ENCODE results near the gene UBAC2.

The UBAC2 gene

DNA sequence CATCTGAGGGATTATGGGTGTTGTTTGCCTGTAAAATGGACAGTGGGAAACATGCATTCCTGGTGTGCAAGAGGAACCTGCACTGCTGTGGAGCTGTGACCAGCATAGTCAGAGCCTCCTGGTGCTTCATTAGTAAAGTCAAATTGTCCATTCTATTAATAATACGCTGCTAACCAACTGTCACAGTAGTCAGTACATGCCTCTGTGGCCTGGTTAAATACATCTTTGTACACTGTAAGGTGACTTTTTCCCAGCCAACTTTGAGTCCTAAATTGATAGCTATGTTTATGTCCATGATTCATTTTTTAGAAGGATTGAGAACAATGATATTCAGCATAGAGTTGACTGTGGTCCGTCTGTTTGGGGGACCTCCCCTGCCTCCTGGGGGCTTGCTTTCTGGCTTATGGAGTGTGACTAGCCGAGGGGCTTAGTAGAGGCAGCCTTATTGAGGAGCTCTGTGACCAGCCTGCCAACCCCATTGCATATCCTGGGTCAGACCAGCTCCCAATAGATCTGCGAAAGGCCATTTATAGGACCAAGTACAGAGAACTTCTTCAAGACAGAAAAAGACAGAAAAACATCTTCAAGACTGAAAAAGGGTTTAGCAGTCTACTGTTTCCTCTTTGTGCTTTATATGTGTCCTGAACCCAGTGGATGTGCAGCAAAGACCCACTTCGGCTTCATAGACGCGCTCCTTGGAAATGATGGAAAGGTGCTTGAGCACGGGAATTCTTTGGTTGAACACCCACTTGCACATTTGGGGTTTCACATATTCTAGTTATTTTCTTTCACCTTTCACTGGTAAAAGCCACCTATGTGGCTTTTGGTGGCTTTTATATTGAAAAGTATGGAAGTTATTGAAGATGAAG, 102.2 kb downstream of the UBAC2 start:
- H3K4me3 ChIP-seq (ENCODE audit: low read depth in 1 of 5, low read length in 5 of 5): no peak overlapping the region
- no peaks in the 10 kb centered on the region for H3K27me3 ChIP-seq (ENCODE audit: control insufficient read depth in 5 of 5, insufficient read depth in 4 of 5, low read length in 5 of 5)
- no peak overlapping the region for H3K9ac ChIP-seq (ENCODE audit: low read length in 5 of 5)
- H3K4me1 ChIP-seq (ENCODE audit: control insufficient read depth in 5 of 5, insufficient read depth in 5 of 5, low read length in 5 of 5): peaks cover 0 to 21% (median 3%) of the 10 kb centered on the region in 5 donors
- no peaks in the 10 kb centered on the region for H3K9me3 ChIP-seq (ENCODE audit: control insufficient read depth in 5 of 5, low read length in 5 of 5)
- H3K27ac ChIP-seq (ENCODE audit: low read depth, low read length): no peak overlapping the region
- H3K36me3 ChIP-seq (ENCODE audit: control insufficient read depth in 5 of 5, insufficient read depth in 5 of 5, low read length in 5 of 5): peaks cover 0 to 13% (median 0%) of the 10 kb centered on the region in 5 donors

DNA sequence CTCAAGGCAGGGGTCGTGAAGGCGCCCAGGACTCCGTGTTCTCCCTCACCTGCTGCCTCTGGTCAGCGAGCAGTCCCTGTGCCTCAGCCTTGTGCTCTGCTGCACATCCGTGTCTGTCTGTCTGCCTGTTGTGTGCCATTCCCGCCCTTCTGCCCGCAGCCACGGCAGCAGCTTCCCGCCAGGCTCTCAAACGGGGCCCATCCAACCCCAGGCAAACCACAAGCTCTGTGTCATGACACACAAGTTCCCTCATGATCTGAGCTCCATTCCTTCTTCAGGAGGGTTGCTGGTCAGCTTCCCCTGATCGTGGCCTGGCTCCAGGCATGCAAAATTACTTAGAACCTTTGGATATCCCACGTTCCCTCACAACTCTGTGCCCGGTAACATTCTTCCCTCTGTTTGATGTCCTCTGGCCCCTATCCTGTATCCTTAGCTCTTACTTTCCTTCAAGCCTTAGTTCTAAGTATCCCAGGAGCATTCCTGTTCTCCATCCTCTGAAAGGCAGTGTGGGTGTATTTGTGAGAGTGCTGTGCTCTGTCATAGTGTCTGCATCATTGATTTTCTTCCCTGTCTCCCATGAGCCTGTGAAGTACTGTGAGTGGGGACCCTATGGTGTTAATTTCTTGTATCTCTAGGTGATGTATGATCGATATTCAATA, 103.3 kb downstream of the UBAC2 start:
- H3K27ac ChIP-seq (ENCODE audit: low read depth, low read length): no peak overlapping the region

DNA sequence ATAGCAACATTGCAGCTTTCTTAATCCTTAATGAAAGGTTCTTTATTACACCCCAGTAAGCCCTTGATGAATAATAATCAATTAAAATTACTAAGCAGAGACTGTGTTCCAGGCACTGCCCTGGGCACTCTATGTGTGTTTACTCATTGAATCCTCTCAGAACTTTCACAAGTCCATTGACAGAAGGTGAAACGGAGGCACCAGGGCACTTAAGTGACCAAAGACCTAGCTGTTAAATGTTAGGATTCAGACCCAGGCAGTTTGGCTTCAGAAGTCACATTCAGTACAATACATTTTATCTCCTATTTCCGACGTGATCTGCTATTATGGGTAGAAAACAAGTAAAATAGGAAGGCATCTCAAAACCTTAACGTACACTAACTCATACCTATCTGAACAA, 103.9 kb downstream of the UBAC2 start:
- Histone ChIP-seq H3K9me3 (ENCODE audit: control insufficient read depth in 5 of 5, low read length in 5 of 5) (no peaks in the 10 kb centered on the region), H3K9ac (ENCODE audit: low read length in 5 of 5) (no peak overlapping the region), H3K27ac (ENCODE audit: low read depth, low read length) (no peak overlapping the region), H3K36me3 (ENCODE audit: control insufficient read depth in 5 of 5, insufficient read depth in 5 of 5, low read length in 5 of 5) (peaks cover 0 to 13% (median 3%) of the 10 kb centered on the region in 5 donors), H3K27me3 (ENCODE audit: control insufficient read depth in 5 of 5, insufficient read depth in 4 of 5, low read length in 5 of 5) (no peaks in the 10 kb centered on the region), H3K4me3 (ENCODE audit: low read depth in 1 of 5, low read length in 5 of 5) (peak overlapping the region in 3 of 5 donors; percentile 19 to 40 (median 21)), H3K4me1 (ENCODE audit: control insufficient read depth in 5 of 5, insufficient read depth in 5 of 5, low read length in 5 of 5) (peaks cover 0 to 25% (median 6%) of the 10 kb centered on the region in 5 donors)

More for the DNA sequence above, 103.3 kb downstream of the UBAC2 start:
- peaks cover 0 to 25% (median 6%) of the 10 kb centered on the region in 5 donors for H3K4me1 ChIP-seq (ENCODE audit: control insufficient read depth in 5 of 5, insufficient read depth in 5 of 5, low read length in 5 of 5)
- no peaks in the 10 kb centered on the region for H3K27me3 ChIP-seq (ENCODE audit: control insufficient read depth in 5 of 5, insufficient read depth in 4 of 5, low read length in 5 of 5)
- H3K9me3 ChIP-seq (ENCODE audit: control insufficient read depth in 5 of 5, low read length in 5 of 5): no peaks in the 10 kb centered on the region
- H3K9ac ChIP-seq (ENCODE audit: low read length in 5 of 5): peak overlapping the region in 1 of 5 donors; percentile 21
- peak overlapping the region; percentile 9 to 40 (median 19) for H3K4me3 ChIP-seq (ENCODE audit: low read depth in 1 of 5, low read length in 5 of 5)
- peaks cover 0 to 13% (median 3%) of the 10 kb centered on the region in 5 donors for H3K36me3 ChIP-seq (ENCODE audit: control insufficient read depth in 5 of 5, insufficient read depth in 5 of 5, low read length in 5 of 5)

DNA sequence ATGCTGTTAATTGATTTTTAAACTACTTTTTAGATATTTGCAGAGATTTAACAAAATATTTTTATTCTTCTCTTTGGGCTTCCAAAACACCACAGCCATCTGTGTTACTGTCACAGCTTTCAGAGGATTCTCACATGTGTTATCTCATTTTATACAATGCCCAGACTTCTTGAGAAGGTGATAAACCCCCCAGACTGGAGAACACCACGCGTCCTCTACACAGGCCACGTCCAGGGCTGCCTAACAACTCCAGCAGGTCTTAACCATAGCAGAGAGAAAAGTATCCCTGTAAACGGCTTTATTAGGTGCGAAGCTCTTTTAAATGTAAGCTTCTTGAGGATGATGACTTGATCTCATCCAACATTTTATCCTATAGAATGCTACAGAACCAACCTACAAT, 104.5 kb downstream of the UBAC2 start:
- no peak overlapping the region for H3K27ac ChIP-seq (ENCODE audit: low read depth, low read length)
- H3K9ac ChIP-seq (ENCODE audit: low read length in 5 of 5): peak overlapping the region in 1 of 5 donors; percentile 26
- H3K4me3 ChIP-seq (ENCODE audit: low read depth in 1 of 5, low read length in 5 of 5): peak overlapping the region in 3 of 5 donors; percentile 7 to 62 (median 48)
- no peaks in the 10 kb centered on the region for H3K9me3 ChIP-seq (ENCODE audit: control insufficient read depth in 5 of 5, low read length in 5 of 5)
- no peaks in the 10 kb centered on the region for H3K27me3 ChIP-seq (ENCODE audit: control insufficient read depth in 5 of 5, insufficient read depth in 4 of 5, low read length in 5 of 5)
- H3K4me1 ChIP-seq (ENCODE audit: control insufficient read depth in 5 of 5, insufficient read depth in 5 of 5, low read length in 5 of 5): peaks cover 0 to 20% (median 6%) of the 10 kb centered on the region in 5 donors
- H3K36me3 ChIP-seq (ENCODE audit: control insufficient read depth in 5 of 5, insufficient read depth in 5 of 5, low read length in 5 of 5): peaks cover 0 to 13% (median 3%) of the 10 kb centered on the region in 5 donors

DNA sequence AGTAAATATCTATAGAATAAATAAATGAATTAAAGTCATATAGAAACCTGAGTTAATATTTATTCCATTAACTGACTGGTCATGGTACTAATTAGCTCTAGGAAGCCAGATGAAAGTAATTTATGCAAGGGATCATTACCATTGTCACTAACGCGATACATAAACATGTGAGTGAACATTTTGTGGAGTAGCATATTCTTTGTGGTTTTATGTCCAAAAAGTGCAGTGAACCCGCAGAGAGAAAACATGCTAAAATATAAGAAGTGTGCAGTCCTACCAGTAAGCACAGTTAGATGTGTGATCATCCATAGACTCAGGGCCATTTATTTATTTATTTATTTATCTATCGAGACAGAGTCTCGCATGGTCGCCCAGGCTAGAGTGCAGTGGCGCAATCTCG, 104.9 kb downstream of the UBAC2 start:
- H3K36me3 ChIP-seq (ENCODE audit: control insufficient read depth in 5 of 5, insufficient read depth in 5 of 5, low read length in 5 of 5): peaks cover 0 to 13% (median 3%) of the 10 kb centered on the region in 5 donors
- no peak overlapping the region for H3K27ac ChIP-seq (ENCODE audit: low read depth, low read length)
- H3K9ac ChIP-seq (ENCODE audit: low read length in 5 of 5): peak overlapping the region in 1 of 5 donors; percentile 65
- peaks cover 0 to 20% (median 6%) of the 10 kb centered on the region in 5 donors for H3K4me1 ChIP-seq (ENCODE audit: control insufficient read depth in 5 of 5, insufficient read depth in 5 of 5, low read length in 5 of 5)
- no peaks in the 10 kb centered on the region for H3K27me3 ChIP-seq (ENCODE audit: control insufficient read depth in 5 of 5, insufficient read depth in 4 of 5, low read length in 5 of 5)
- peak overlapping the region in 3 of 5 donors; percentile 3 to 62 (median 48) for H3K4me3 ChIP-seq (ENCODE audit: low read depth in 1 of 5, low read length in 5 of 5)
- no peaks in the 10 kb centered on the region for H3K9me3 ChIP-seq (ENCODE audit: control insufficient read depth in 5 of 5, low read length in 5 of 5)

DNA sequence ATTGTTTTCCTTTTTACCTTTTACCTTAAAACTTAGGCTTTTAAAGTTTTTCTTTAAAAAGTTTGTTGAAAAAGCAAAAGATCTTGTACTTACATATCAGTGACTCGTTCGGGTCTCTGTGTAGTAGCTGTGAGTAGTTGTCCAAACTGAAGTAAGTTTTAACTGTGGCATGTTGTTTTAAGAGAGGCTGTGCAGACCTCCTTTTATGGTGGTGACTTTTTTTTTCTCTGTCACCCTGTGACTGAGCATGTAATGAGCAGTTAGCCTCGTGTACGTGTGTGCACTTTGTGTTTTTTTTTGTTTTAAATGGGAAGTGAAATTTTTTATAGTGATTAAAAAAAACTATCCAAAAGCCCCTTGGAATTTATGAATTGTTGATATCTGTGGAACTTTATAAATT, 106.6 kb downstream of the UBAC2 start, which contains the start of gene GPR183:
GPR183 (minus strand) TSS at position 153 of the 400 bp plus-strand sequence. CDS start 11,254 bp downstream, outside the sequence.
- peak within 1 kb of the TSS in 4 of 5 donors; percentile 14 to 65 (median 18) for H3K9ac ChIP-seq (ENCODE audit: low read length in 5 of 5)
- H3K27ac ChIP-seq (ENCODE audit: low read depth, low read length): peak within 1 kb of the TSS; percentile 9

DNA sequence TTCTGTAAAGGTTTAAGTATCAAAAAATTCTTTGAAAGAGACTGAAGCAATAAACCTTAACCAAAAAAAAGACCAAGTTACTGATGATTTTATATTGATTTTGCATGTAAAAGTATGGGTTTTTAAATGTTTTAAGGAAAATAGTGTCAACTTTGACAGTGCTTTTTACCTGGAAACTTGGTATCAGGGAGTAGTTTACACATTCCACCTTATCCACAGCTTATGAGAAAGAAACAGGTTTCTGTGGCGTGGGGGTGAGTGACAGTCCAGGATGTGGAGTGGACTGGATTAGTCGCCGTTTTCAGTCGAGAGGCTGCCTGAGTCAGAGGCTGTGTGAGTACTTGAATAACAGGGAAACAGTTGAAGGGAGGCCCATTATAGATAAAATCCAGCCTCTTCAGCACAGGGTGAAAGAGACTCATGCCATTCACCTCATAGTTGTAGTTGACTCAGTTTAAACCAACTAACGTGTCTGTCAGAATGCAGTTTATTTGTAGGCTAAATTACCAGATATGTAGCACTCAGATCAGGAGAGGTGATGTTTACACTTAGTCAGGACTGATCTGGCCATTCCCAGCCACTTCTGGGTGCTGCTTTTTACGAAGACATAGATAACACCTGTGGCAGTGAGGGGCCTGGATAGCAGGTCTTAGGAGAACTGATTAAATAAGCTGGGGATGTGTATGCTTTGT, 107.1 kb downstream of the UBAC2 start:
- Histone ChIP-seq H3K27me3 (ENCODE audit: control insufficient read depth in 5 of 5, insufficient read depth in 4 of 5, low read length in 5 of 5) (no peaks in the 10 kb centered on the region), H3K27ac (ENCODE audit: low read depth, low read length) (peak overlapping the region; percentile 5), H3K9me3 (ENCODE audit: control insufficient read depth in 5 of 5, low read length in 5 of 5) (no peaks in the 10 kb centered on the region), H3K4me3 (ENCODE audit: low read depth in 1 of 5, low read length in 5 of 5) (no peak overlapping the region), H3K4me1 (ENCODE audit: control insufficient read depth in 5 of 5, insufficient read depth in 5 of 5, low read length in 5 of 5) (peaks cover 2 to 28% (median 15%) of the 10 kb centered on the region in 5 donors), H3K9ac (ENCODE audit: low read length in 5 of 5) (peak overlapping the region in 1 of 5 donors; percentile 2), H3K36me3 (ENCODE audit: control insufficient read depth in 5 of 5, insufficient read depth in 5 of 5, low read length in 5 of 5) (peaks cover 0 to 13% (median 3%) of the 10 kb centered on the region in 5 donors)

More for the DNA sequence above, 106.6 kb downstream of the UBAC2 start, which contains the start of gene GPR183:
- Histone ChIP-seq H3K4me1 (ENCODE audit: control insufficient read depth in 5 of 5, insufficient read depth in 5 of 5, low read length in 5 of 5) (peaks cover 0 to 29% (median 10%) of the 10 kb centered on the region in 5 donors), H3K36me3 (ENCODE audit: control insufficient read depth in 5 of 5, insufficient read depth in 5 of 5, low read length in 5 of 5) (peaks cover 0 to 13% (median 3%) of the 10 kb centered on the region in 5 donors), H3K9me3 (ENCODE audit: control insufficient read depth in 5 of 5, low read length in 5 of 5) (no peaks in the 10 kb centered on the region), H3K27me3 (ENCODE audit: control insufficient read depth in 5 of 5, insufficient read depth in 4 of 5, low read length in 5 of 5) (no peaks in the 10 kb centered on the region), H3K4me3 (ENCODE audit: low read depth in 1 of 5, low read length in 5 of 5) (peak within 1 kb of the TSS; percentile 13 to 62 (median 48))

DNA sequence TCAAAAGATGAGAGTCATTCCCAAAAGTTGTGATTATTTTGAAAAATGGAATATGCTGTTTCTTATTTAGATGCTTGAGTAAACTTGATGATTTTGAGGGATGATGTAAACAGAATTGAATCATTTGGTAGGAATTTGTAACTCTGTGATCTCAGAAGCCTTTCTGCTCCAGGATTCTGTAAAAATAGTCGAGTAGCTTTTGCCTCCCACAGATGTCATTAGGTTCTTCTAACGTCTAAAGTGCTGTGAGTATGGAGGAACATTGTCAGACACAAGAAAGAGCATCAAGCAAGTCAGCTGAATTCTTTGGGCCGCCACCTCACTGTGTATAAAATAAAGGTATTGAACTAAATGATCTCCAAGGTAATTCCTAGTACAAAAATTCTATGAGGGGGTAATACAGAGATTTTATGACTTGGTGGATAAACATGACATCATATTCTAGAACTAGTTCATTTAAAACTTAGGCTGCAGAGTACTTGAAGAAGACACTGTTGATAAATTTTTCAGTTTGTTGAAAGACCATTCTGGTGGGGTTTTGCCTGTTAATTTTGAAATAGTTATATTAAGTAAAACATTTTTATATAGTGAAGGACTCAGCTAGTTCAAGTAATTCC, 107.9 kb downstream of the UBAC2 start:
- Histone ChIP-seq H3K9me3 (ENCODE audit: control insufficient read depth in 5 of 5, low read length in 5 of 5) (no peaks in the 10 kb centered on the region), H3K4me3 (ENCODE audit: low read depth in 1 of 5, low read length in 5 of 5) (no peak overlapping the region), H3K27ac (ENCODE audit: low read depth, low read length) (peak overlapping the region; percentile 5), H3K4me1 (ENCODE audit: control insufficient read depth in 5 of 5, insufficient read depth in 5 of 5, low read length in 5 of 5) (peaks cover 2 to 33% (median 21%) of the 10 kb centered on the region in 5 donors), H3K36me3 (ENCODE audit: control insufficient read depth in 5 of 5, insufficient read depth in 5 of 5, low read length in 5 of 5) (peaks cover 0 to 7% (median 3%) of the 10 kb centered on the region in 5 donors), H3K27me3 (ENCODE audit: control insufficient read depth in 5 of 5, insufficient read depth in 4 of 5, low read length in 5 of 5) (no peaks in the 10 kb centered on the region), H3K9ac (ENCODE audit: low read length in 5 of 5) (no peak overlapping the region)

DNA sequence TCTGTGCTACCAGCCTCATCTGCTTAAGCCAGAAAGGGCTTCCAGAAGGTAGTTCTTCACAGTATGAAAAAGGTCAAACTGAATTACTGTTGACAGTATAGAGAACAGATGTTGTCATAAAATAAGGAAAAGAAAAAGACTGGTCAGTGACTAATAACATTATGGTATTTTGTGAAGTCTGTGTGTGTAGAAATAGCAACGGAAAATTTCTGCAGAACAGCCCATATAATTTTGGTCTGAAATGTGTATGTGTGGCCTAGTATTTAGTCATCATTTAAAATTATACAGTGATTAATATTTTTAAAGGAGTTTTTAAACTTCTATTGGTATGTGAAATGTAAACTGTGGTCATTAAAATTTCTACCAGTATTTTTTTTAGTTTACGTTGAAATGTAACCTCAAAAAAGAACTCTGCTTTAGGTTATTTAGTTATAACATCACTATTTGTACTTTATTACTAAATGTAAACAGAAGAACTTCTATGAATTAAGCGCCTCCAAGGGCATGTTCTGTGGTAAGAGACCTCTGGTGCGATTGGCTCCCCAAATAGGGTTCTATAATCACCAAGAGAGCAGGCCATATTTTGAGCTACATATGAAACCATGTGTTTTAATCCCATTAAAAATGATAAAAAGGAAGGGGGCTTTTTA, 109.9 kb downstream of the UBAC2 start:
- Histone ChIP-seq H3K27me3 (ENCODE audit: control insufficient read depth in 5 of 5, insufficient read depth in 4 of 5, low read length in 5 of 5) (no peaks in the 10 kb centered on the region), H3K27ac (ENCODE audit: low read depth, low read length) (no peak overlapping the region), H3K9ac (ENCODE audit: low read length in 5 of 5) (no peak overlapping the region), H3K4me3 (ENCODE audit: low read depth in 1 of 5, low read length in 5 of 5) (no peak overlapping the region), H3K9me3 (ENCODE audit: control insufficient read depth in 5 of 5, low read length in 5 of 5) (no peaks in the 10 kb centered on the region), H3K4me1 (ENCODE audit: control insufficient read depth in 5 of 5, insufficient read depth in 5 of 5, low read length in 5 of 5) (peaks cover 2 to 28% (median 18%) of the 10 kb centered on the region in 5 donors), H3K36me3 (ENCODE audit: control insufficient read depth in 5 of 5, insufficient read depth in 5 of 5, low read length in 5 of 5) (peaks cover 0 to 3% (median 0%) of the 10 kb centered on the region in 5 donors)
